Muscle layer of colon (tissue), 2 donors: ENCODE measurements around the gene HAO2.

Experiments
- H3K27ac ChIP-seq: one replicate; pipeline ENCODE4 v1.7.0; 2013; ENCODE audit warnings: low read depth, mild to moderate bottlenecking, low read length, moderate library complexity
- H3K27me3 ChIP-seq, 2 donors: one replicate each; pipeline ENCODE4 v1.7.0; 2013; ENCODE audit warnings: low read length in 2 of 2, mild to moderate bottlenecking in 2 of 2; ENCODE audit not compliant: insufficient read depth in 2 of 2, control insufficient read depth in 1 of 2
- H3K36me3 ChIP-seq: one replicate; pipeline ENCODE4 v1.7.0; 2013; ENCODE audit warnings: mild to moderate bottlenecking, low read length; ENCODE audit not compliant: insufficient read depth
- H3K4me1 ChIP-seq: one replicate; pipeline ENCODE4 v1.7.0; 2013; ENCODE audit warnings: mild to moderate bottlenecking, low read length; ENCODE audit not compliant: insufficient read depth
- H3K4me3 ChIP-seq, 2 donors: one replicate each; pipeline ENCODE4 v1.7.0; 2013; ENCODE audit warnings: low read length in 2 of 2, low read depth in 1 of 2, mild to moderate bottlenecking in 1 of 2, moderate library complexity in 1 of 2
- H3K9ac ChIP-seq: one replicate; pipeline ENCODE4 v1.7.0; 2013; ENCODE audit warnings: low read length
- H3K9me3 ChIP-seq: one replicate; pipeline ENCODE4 v1.7.0; 2013; ENCODE audit warnings: mild to moderate bottlenecking, low read length
- donor health status: abdominal sarcoma.
- donor health status: Adenocarcinoma of cecum.

The HAO2 gene

DNA sequence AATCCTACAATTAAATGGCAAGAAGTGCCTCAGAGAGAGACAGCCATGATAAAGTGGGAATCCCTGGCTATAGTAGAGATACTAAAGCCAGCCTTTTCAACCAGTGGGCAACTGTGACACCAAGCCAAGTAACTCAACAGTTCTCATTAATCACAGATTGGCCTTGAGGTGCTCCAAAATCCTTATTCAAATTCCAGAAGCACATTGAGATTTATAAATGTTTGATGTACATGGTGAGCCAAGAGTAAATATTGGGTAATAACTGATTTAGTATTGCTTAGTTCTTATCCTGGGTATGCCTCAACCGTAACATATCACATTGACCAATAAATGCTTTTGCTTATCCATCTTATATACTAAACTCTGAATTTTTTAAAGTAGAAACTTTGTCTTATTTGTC lies 17.1 kb downstream of the HAO2 start:
- H3K4me3 ChIP-seq = no peak overlapping the region
- no peaks in the 10 kb centered on the region for H3K36me3 ChIP-seq
- H3K27me3 ChIP-seq = no peaks in the 10 kb centered on the region
- H3K9ac ChIP-seq = no peak overlapping the region
- no peaks in the 10 kb centered on the region for H3K9me3 ChIP-seq
- no peak overlapping the region for H3K27ac ChIP-seq
- no peaks in the 10 kb centered on the region for H3K4me1 ChIP-seq

DNA sequence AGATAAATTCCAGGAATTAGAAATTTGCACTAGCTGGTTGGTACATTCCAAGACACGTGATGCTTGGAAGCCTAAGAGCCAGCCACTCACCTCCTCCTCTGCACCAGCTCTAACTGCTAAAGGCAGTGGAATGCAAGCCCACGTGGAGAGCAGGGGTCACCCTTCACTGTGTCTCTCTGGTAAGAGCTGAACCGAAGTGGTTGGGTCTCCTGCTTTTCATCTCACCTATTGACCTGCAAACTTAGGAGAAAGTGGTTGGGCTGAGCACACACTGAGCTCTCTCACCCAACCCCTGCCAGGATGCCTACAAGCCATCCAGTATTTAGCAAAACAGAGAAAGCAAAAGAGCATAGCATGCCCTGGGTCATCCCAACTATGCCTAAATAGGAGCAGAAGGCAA lies 19.3 kb downstream of the HAO2 start:
- H3K27ac ChIP-seq = no peak overlapping the region
- no peak overlapping the region for H3K9ac ChIP-seq
- no peaks in the 10 kb centered on the region for H3K27me3 ChIP-seq
- H3K4me3 ChIP-seq = no peak overlapping the region
- H3K4me1 ChIP-seq = no peaks in the 10 kb centered on the region
- H3K9me3 ChIP-seq = no peaks in the 10 kb centered on the region
- H3K36me3 ChIP-seq = no peaks in the 10 kb centered on the region

DNA sequence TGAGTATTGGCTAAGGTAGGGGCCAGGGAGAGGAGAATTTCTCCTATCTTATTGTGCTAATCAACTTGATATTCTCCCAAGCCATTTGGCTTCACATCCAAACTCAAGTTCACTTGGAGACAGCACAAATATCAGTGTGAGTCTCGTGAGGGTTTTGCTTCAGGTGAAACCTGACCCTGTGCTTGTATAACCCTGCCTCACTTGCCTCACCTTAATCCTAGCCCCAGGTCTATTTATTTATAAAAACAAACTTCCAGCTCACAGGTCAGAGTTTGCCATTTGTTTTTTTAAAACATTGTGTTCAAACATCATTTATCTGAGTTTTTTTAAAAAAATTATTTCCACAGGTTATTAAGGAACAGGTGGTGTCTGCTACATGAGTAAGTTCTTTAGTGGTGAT lies 19.9 kb downstream of the HAO2 start:
- Histone ChIP-seq H3K9ac (no peak overlapping the region), H3K4me1 (no peaks in the 10 kb centered on the region), H3K27me3 (no peaks in the 10 kb centered on the region), H3K9me3 (no peaks in the 10 kb centered on the region), H3K27ac (no peak overlapping the region), H3K36me3 (no peaks in the 10 kb centered on the region), H3K4me3 (no peak overlapping the region)

DNA sequence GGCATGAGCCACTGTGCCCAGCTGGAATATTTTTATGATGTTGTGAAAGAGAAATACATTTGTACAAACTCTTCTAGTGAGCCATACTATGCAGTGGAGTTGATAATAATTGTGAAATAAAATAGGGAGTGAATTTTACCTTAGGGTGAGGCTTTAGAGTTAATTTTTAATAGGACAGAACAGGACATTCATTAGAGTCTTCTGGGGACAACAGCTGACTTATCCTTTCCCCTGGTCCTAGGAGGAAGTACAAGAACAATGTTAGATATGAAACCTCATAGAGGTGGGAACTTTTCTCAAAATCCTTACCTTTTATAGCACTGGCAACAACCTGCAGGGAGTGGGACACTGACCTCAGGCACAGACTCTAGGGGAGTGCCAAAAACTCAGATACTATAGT lies 21.9 kb downstream of the HAO2 start:
- Histone ChIP-seq H3K36me3 (no peaks in the 10 kb centered on the region), H3K4me3 (no peak overlapping the region), H3K9ac (no peak overlapping the region), H3K27ac (no peak overlapping the region), H3K4me1 (no peaks in the 10 kb centered on the region), H3K9me3 (no peaks in the 10 kb centered on the region), H3K27me3 (no peaks in the 10 kb centered on the region)

DNA sequence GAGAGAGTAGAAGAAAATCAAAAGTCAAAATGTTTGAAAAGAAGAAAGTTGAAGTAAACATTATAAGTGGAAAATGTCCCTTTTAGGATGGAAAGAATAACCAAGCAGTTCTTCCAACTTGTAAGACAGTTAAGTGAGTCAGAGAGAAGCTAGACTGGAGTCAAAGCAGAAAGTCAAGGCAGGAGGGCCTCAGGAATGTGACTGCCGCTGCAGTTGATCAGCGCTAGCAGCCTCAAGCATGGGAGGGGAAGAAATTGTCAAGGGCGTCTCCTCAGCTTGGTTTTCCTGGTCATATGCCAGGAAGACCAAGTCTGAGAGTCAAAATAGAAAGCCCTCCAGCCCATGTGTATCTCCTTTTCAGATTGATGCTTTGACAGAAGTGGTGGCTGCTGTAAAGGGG lies 23.2 kb downstream of the HAO2 start:
- H3K4me3 ChIP-seq = no peak overlapping the region
- H3K9ac ChIP-seq = no peak overlapping the region
- H3K27me3 ChIP-seq = no peaks in the 10 kb centered on the region
- H3K9me3 ChIP-seq = no peaks in the 10 kb centered on the region
- H3K36me3 ChIP-seq = no peaks in the 10 kb centered on the region
- H3K4me1 ChIP-seq = no peaks in the 10 kb centered on the region
- no peak overlapping the region for H3K27ac ChIP-seq

DNA sequence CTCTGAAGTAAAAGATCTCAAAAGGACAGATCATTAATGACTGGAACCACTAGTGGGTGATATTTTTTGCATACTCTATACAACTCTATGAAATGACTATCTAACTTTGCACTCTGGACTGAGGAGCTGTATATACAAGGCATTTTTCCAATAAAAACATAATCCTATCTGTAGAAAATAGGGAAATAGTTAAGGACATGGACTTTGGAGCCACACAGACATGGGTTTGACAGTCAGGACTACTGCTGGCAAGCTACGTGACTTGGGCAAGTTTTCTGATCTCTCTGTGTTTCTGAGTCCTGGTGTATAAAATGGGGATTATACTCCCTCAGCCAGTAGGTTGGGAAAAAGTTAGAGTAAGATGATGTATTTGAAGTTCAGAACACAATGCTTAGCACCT lies 25.5 kb downstream of the HAO2 start:
- H3K9me3 ChIP-seq = no peaks in the 10 kb centered on the region
- no peak overlapping the region for H3K27ac ChIP-seq
- no peak overlapping the region for H3K4me3 ChIP-seq
- no peak overlapping the region for H3K9ac ChIP-seq
- no peaks in the 10 kb centered on the region for H3K27me3 ChIP-seq
- H3K4me1 ChIP-seq = no peaks in the 10 kb centered on the region
- H3K36me3 ChIP-seq = no peaks in the 10 kb centered on the region

DNA sequence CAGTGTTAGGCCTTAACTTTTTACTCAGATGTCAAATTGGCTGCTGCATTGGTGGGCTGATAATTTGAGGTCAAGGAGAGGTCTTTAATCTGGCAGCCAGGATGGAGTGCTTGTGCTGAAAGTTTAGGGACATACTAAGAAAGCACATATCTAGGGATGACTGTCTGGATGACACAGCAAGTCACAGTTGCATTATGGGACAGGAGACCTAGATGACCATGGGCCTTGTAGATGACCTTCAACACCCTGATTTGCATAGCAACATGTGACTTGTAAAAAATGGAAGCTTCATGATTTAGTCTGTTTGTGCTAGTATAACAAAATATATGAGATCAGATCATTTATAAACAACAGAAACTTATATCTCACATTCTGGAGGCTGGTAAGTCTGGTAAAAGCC lies 28.4 kb downstream of the HAO2 start:
- Histone ChIP-seq H3K4me1 (no peaks in the 10 kb centered on the region), H3K9me3 (no peaks in the 10 kb centered on the region), H3K9ac (no peak overlapping the region), H3K27me3 (no peaks in the 10 kb centered on the region), H3K27ac (no peak overlapping the region), H3K4me3 (no peak overlapping the region), H3K36me3 (no peaks in the 10 kb centered on the region)

DNA sequence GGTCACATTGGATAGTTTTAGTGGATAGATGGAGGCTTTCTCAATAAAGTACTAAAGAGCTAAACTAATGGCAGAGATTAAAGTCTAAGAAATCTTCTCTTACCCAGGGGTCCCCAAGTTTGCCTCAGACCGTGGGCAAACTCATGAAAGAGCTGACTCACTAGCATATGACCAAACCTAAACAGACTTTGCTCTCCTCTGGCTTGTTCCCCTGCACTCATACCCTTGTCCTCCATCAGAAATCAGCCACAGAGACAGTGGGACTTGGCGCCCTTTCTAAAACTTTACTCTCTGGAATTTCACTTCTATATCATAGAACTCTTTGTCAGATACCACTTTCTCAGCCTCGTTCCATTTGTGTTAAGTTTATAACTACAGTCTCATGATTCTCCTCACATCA lies 29.4 kb downstream of the HAO2 start:
- H3K4me1 ChIP-seq = no peaks in the 10 kb centered on the region
- no peaks in the 10 kb centered on the region for H3K9me3 ChIP-seq
- no peak overlapping the region for H3K9ac ChIP-seq
- no peak overlapping the region for H3K4me3 ChIP-seq
- no peaks in the 10 kb centered on the region for H3K27me3 ChIP-seq
- no peaks in the 10 kb centered on the region for H3K36me3 ChIP-seq
- no peak overlapping the region for H3K27ac ChIP-seq

DNA sequence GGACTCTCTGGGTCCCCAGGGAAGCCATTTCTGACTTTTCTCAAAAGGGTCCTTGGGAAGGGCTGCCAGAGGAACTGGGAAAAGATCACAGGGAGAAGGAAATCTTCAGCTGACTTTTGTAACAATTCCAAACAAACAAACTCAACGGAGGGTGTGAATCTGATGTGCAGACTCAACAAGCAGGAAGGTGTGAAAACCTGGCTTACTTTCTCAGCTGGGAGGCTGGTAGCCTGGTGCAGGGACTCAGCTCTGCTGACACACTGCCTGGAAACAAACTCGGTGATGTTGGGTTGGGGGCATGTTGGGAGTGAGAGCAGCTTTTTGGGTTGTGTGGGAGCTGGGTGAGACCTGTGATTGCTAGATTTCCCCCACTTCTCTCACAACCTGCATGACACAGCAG lies 36.2 kb downstream of the HAO2 start:
- no peaks in the 10 kb centered on the region for H3K36me3 ChIP-seq
- no peaks in the 10 kb centered on the region for H3K9me3 ChIP-seq
- H3K4me1 ChIP-seq = no peaks in the 10 kb centered on the region
- no peak overlapping the region for H3K27ac ChIP-seq
- no peaks in the 10 kb centered on the region for H3K27me3 ChIP-seq
- H3K9ac ChIP-seq = no peak overlapping the region
- no peak overlapping the region for H3K4me3 ChIP-seq

DNA sequence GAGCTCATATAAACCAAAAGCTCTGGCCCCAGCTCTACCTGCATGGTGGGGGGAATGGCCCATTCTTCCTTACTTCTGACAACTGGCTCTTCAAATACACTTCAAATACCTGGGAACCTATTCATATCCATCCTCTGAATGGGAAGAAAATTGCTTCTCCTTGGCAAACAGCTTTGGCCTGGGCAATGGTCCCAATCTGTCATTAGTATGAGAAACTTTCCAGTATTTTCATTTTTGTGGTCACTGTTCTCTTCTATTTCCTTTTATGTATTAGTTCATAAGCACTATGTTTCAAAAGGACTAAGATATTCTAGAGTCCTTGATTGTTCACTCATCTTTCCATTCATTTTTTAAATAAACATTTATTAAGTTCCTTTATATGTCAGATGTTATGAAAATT lies 41.1 kb downstream of the HAO2 start:
- no peaks in the 10 kb centered on the region for H3K4me1 ChIP-seq
- H3K9me3 ChIP-seq = no peaks in the 10 kb centered on the region
- H3K4me3 ChIP-seq = no peak overlapping the region
- no peak overlapping the region for H3K9ac ChIP-seq
- H3K36me3 ChIP-seq = no peaks in the 10 kb centered on the region
- no peak overlapping the region for H3K27ac ChIP-seq
- no peaks in the 10 kb centered on the region for H3K27me3 ChIP-seq

DNA sequence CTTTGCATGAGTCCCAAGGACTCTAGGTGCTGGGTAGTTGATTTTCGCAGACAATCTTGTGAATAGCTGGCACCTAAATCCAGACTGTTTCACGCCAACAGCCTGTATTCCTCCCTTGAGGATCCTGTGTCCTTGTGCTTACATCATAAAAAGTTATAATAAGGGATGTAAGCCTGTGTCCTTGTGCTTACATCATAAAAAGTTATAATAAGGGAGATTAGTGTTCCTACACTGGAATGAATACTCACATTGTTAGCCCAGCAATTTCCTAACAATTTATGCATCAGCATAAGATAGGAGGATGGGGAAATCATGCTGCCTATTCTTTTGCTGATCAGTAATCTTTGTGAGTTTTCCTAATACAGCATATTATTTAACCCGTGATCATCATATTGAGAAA lies 42.4 kb downstream of the HAO2 start:
- Histone ChIP-seq H3K36me3 (no peaks in the 10 kb centered on the region), H3K27me3 (no peaks in the 10 kb centered on the region), H3K4me1 (no peaks in the 10 kb centered on the region), H3K9ac (no peak overlapping the region), H3K4me3 (no peak overlapping the region), H3K27ac (no peak overlapping the region), H3K9me3 (no peaks in the 10 kb centered on the region)

DNA sequence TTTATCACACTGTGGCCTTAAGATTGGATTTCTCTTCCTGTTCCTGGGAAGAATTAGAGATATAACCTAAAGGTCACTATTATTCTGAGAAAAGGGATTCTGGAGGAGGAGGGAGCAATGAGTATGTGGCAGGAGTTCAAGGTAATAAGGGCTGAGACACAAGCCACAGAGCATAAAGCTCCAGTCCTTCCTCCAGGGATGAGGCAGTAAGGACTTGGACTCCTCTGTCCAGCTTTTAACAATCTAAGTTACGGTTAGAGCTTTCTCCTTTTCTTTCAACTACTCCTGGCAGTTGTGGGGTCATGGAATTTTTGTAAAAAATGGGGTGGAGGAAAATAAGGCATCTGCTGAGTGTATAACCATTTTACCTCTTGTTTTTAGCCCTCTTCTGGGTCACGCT lies 46.4 kb downstream of the HAO2 start, which contains the start of gene HSD3B2:
TSS of gene HSD3B2 (plus strand) at position 201 of the 400 bp plus-strand sequence. CDS start 270 bp downstream, outside the sequence.
- no peaks in the 10 kb centered on the region for H3K4me1 ChIP-seq
- H3K36me3 ChIP-seq = no peaks in the 10 kb centered on the region
- H3K27me3 ChIP-seq = no peaks in the 10 kb centered on the region
- no peak within 1 kb of the TSS for H3K9ac ChIP-seq
- H3K9me3 ChIP-seq = no peaks in the 10 kb centered on the region
- no peak within 1 kb of the TSS for H3K4me3 ChIP-seq
- H3K27ac ChIP-seq = no peak within 1 kb of the TSS
